A549 (cell line): Measurements from ENCODE around the gene ATP9B. TPM values are rescaled to one million over a fixed set of nuclear protein-coding genes. Genes with fewer than 3 reads are reported as not detected.

Experiments
- ATAC-seq, 2 experiments: fragments of 200-7000 bp in 1 of 2; fragments of >200 bp in 1 of 2; cut with Nextera tagmentation in 1 of 2; cut with Tn5 transposase in 1 of 2; 3 replicates each; pipeline versions ENCODE4 v1.8.0 to v1.9.1; 2018 to 2020; ENCODE audit warnings: mild to moderate bottlenecking in 1 of 2, moderate library complexity in 1 of 2
- CTCF ChIA-PET: fragments of 300-600 bp; sonication (Branson Sonifier 250); formaldehyde crosslinking; extraction: SDS; loops from one replicate; lab custom pipeline; 2021; ENCODE audit warnings: antibody characterized with exemption, inconsistent platforms; lab: Yijun Ruan, JAX
- POLR2A ChIA-PET: fragments of 350-600 bp; formaldehyde crosslinking; extraction: SDS; loops from one replicate; lab custom pipeline; 2021; ENCODE audit warnings: antibody characterized with exemption, inconsistent platforms; lab: Yijun Ruan, JAX
- DNase-seq, 2 experiments: peaks; one replicate each; pipeline versions ENCODE4 v3.0.0 to v3.0.0-alpha.2; 2011 to 2016; ENCODE audit warnings: low read depth in 1 of 2, low spot score in 1 of 2
- FAIRE-seq: peaks from 2 replicates; lab custom pipeline; 2011; peaks lifted over from hg19 to GRCh38; lab: Jason Lieb, UNC
- H3K27ac ChIP-seq, 2 experiments: fragments of >200 bp; sonication (Bioruptor Twin); formaldehyde crosslinking; 3 replicates each; pipeline ENCODE4 v1.5.1; 2016 to 2017
- H3K4me1 ChIP-seq: fragments of >200 bp; sonication (Bioruptor Twin); formaldehyde crosslinking; 3 replicates; pipeline ENCODE4 v1.6.1; 2016
- H3K4me2 ChIP-seq: fragments of >200 bp; sonication (Bioruptor Twin); formaldehyde crosslinking; 3 replicates; pipeline ENCODE4 v1.6.1; 2016
- H3K4me3 ChIP-seq: fragments of >200 bp; sonication (Bioruptor Twin); formaldehyde crosslinking; 3 replicates; pipeline ENCODE4 v1.5.1; 2016
- H3K9me3 ChIP-seq: fragments of >200 bp; sonication (Bioruptor Twin); formaldehyde crosslinking; 3 replicates; pipeline ENCODE4 v1.6.1; 2016
- CBX8 ChIP-seq: fragments of 200-600 bp; sonication (generic); IDR thresholded peaks from 2 replicates; pipeline ENCODE4 v1.6.1; 2016
- CHD2 ChIP-seq: fragments of 150-350 bp; IDR thresholded peaks from 2 replicates; pipeline ENCODE4 v1.6.1; 2014; ENCODE audit warnings: low read length; ENCODE audit not compliant: partially characterized antibody
- E2F6 ChIP-seq: IDR thresholded peaks from 2 replicates; pipeline ENCODE4 v1.6.1; 2012; ENCODE audit warnings: low read depth, borderline replicate concordance
- FOSL2 ChIP-seq, 2 experiments: fragments of 450-650 bp in 1 of 2; fragments of >200 bp in 1 of 2; sonication (Bioruptor Twin) in 1 of 2; formaldehyde crosslinking; IDR thresholded peaks; 2 replicates each; pipeline versions ENCODE4 v1.5.0 to v1.6.1; 2016 to 2020; ENCODE audit warnings: mild to moderate bottlenecking in 1 of 2, moderate library complexity in 1 of 2
- HDAC2 ChIP-seq: fragments of 200-600 bp; sonication (generic); IDR thresholded peaks from 2 replicates; pipeline ENCODE4 v1.6.1; 2016
- HOXB13 ChIP-seq: fragments of 250-450 bp; sonication (Bioruptor Pico); IDR thresholded peaks from 2 replicates; pipeline ENCODE4 v1.5.0; 2020; ENCODE audit warnings: low read depth, mild to moderate bottlenecking, moderate library complexity
- JUN ChIP-seq, 2 experiments: fragments of >200 bp; sonication (Bioruptor Twin); formaldehyde crosslinking; IDR thresholded peaks; 2 replicates in 1 of 2; 3 replicates in 1 of 2; pipeline ENCODE4 v1.6.1; 2016 to 2017
- JUNB ChIP-seq: fragments of >200 bp; sonication (Bioruptor Twin); formaldehyde crosslinking; IDR thresholded peaks from 2 replicates; pipeline ENCODE4 v1.6.1; 2016
- MAFK ChIP-seq: fragments of 450-650 bp; IDR thresholded peaks from 2 replicates; pipeline ENCODE4 v1.6.1; 2014; ENCODE audit not compliant: partially characterized antibody
- MAZ ChIP-seq: fragments of 150-350 bp; IDR thresholded peaks from 2 replicates; pipeline ENCODE4 v1.6.1; 2014; ENCODE audit warnings: antibody characterized with exemption, low read depth, low read length, borderline replicate concordance
- NR3C1 ChIP-seq: fragments of >200 bp; sonication (Bioruptor Twin); formaldehyde crosslinking; IDR thresholded peaks from 3 replicates; pipeline ENCODE4 v1.6.1; 2017
- PBX3 ChIP-seq: IDR thresholded peaks from 2 replicates; pipeline ENCODE4 v1.6.1; 2012
- POLR2A ChIP-seq: IDR thresholded peaks from 2 replicates; pipeline ENCODE4 v1.6.1; 2012; ENCODE audit warnings: mild to moderate bottlenecking, low read length
- RAD21 ChIP-seq, 2 experiments: fragments of >200 bp in 1 of 2; sonication (Bioruptor Twin) in 1 of 2; formaldehyde crosslinking in 1 of 2; IDR thresholded peaks in 1 of 2; conservative IDR thresholded peaks in 1 of 2; 2 replicates in 1 of 2; 3 replicates in 1 of 2; pipeline ENCODE4 v1.6.1; 2012 to 2018; ENCODE audit warnings: inconsistent platforms in 1 of 2
- RARB ChIP-seq: fragments of 250-450 bp; sonication (Bioruptor Pico); IDR thresholded peaks from 2 replicates; pipeline ENCODE4 v1.8.0; 2021; ENCODE audit warnings: mild to moderate bottlenecking, moderate library complexity
- RCOR1 ChIP-seq: fragments of 150-350 bp; IDR thresholded peaks from 2 replicates; pipeline ENCODE4 v1.6.1; 2014; ENCODE audit warnings: antibody characterized with exemption, low read length, low read depth
- TFCP2L1 ChIP-seq: fragments of 250-450 bp; sonication (Bioruptor Pico); IDR thresholded peaks from 2 replicates; pipeline ENCODE4 v1.5.0; 2021; ENCODE audit warnings: mild to moderate bottlenecking
- TP53 ChIP-seq: fragments of 250-450 bp; sonication (Bioruptor Pico); IDR thresholded peaks from 2 replicates; pipeline ENCODE4 v1.5.0; 2021; ENCODE audit warnings: mild to moderate bottlenecking, moderate library complexity
- ZC3H11A ChIP-seq: fragments of 450-650 bp; IDR thresholded peaks from 2 replicates; pipeline ENCODE4 v1.6.1; 2014; ENCODE audit warnings: antibody characterized with exemption, mild to moderate bottlenecking
- WGBS: methylation state at CpG from one replicate; pipeline ENCODE4 v1.1.6; 2017; ENCODE audit errors: missing lambda C conversion rate; 5-methylcytosine and 5-hydroxymethylcytosine counted together
- polyA plus RNA-seq, 4 experiments: library from polyadenylated mRNA; depleted of rRNA in 3 of 4; stranded (reverse); fragments of >200 nt; fragmentation: RNase III in 1 of 4; extraction: RNeasy Plus Mini Kit Qiagen cat#74134 plus additional on column Dnase treatment in 1 of 4; gene quantifications; 2 replicates in 3 of 4; 3 replicates in 1 of 4; pipeline ENCODE4 v1.2.3, GENCODE V29; 2011 to 2017
- TF ChIP-seq, protein P1 (sequence below): fragments of >200 bp; sonication (Bioruptor Twin); formaldehyde crosslinking; IDR thresholded peaks from 2 replicates; pipeline ENCODE4 v1.6.1; 2016
- TF ChIP-seq, protein P2 (sequence below): fragments of 150-350 bp; IDR thresholded peaks from 2 replicates; pipeline ENCODE4 v1.6.1; 2014; ENCODE audit warnings: low read depth, mild to moderate bottlenecking, low read length
- TF ChIP-seq, protein P3 (sequence below): fragments of 250-450 bp; sonication (Bioruptor Pico); IDR thresholded peaks from 2 replicates; pipeline ENCODE4 v1.5.0; 2020; ENCODE audit warnings: low read depth, mild to moderate bottlenecking, moderate library complexity
- TF ChIP-seq, protein P4 (sequence below): fragments of 450-650 bp; IDR thresholded peaks from 2 replicates; pipeline ENCODE4 v1.6.1; 2014; ENCODE audit warnings: antibody characterized with exemption

Gene ATP9B
- polyA plus RNA-seq, 2 of the 4 experiments (the other 2 are of a cell fraction) = 22.6 to 35.7 TPM

DNA sequence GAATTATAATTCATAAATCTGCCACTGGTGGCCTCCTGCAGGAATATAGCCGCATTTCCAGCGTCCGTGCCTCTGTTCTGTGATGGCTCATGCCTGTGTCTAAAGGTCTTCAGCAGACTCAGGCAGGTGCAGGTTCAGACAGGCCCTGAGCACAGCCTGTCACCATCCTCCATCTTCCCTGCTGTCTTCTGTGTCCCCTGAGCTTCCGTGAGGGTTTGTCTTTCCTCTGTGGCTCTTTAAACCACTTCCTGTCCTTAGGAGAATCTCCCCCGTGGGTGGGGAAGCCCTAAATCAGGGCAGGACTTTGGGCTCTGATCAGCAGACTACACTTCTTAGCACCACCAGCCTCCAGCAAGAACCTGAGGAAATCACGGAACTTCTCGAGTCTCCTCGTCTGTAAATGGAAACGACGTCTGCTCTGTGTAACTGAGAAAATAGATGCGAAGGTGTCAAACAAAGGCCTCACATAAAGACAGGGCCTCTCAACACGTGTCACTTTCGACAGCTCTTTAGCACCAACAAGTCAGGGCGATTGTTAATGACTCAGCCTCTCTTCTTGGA is 302.4 kb downstream of the ATP9B start:
- H3K4me3 ChIP-seq = no peak overlapping the region
- no peaks in the 10 kb centered on the region for H3K4me1 ChIP-seq
- H3K27ac ChIP-seq = no peak overlapping the region
- FAIRE-seq (no peak), DNase-seq (no peak), ATAC-seq (no peak)
- 89% methylated on average over 14 of the region's 14 CpGs for WGBS
- no peak overlapping the region for H3K4me2 ChIP-seq
- H3K9me3 ChIP-seq = no peaks in the 10 kb centered on the region
- ChIA-PET CTCF (interaction anchor here (0.6 to 1.4 kb wide), 2 partner anchors 8 to 485 kb away, joined by 3 read pairs; no protein-coding TSS in a partner anchor), POLR2A (no interaction called here)
- TF ChIP-seq NR3C1 = no peak
- TF ChIP-seq FOSL2 (IDR thresholded peaks at IDR 0.05) = no peak
- no peak for TF ChIP-seq FOSL2 (CRISPR knock-in tag; IDR thresholded peaks at IDR 0.05)
- no peak for TF ChIP-seq TP53 (CRISPR knock-in tag)
- TF ChIP-seq HDAC2 = no peak
- TF ChIP-seq, protein P1, sequence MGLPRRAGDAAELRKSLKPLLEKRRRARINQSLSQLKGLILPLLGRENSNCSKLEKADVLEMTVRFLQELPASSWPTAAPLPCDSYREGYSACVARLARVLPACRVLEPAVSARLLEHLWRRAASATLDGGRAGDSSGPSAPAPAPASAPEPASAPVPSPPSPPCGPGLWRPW = no peak
- TF ChIP-seq JUN (IDR thresholded peaks at IDR 0.05) = no peak
- TF ChIP-seq TFCP2L1 (CRISPR knock-in tag) = no peak
- TF ChIP-seq, protein P2, sequence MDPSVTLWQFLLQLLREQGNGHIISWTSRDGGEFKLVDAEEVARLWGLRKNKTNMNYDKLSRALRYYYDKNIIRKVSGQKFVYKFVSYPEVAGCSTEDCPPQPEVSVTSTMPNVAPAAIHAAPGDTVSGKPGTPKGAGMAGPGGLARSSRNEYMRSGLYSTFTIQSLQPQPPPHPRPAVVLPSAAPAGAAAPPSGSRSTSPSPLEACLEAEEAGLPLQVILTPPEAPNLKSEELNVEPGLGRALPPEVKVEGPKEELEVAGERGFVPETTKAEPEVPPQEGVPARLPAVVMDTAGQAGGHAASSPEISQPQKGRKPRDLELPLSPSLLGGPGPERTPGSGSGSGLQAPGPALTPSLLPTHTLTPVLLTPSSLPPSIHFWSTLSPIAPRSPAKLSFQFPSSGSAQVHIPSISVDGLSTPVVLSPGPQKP = no peak
- TF ChIP-seq MAFK = no peak
- TF ChIP-seq RAD21 (conservative IDR thresholded peaks at IDR 0.05 in 1 of 2, IDR thresholded peaks at IDR 0.05 in 1 of 2) = no peak
- TF ChIP-seq JUNB = no peak
- TF ChIP-seq HOXB13 (CRISPR knock-in tag) = no peak

- no peak for DNase-seq
- Histone ChIP-seq H3K4me2 (no peak overlapping the region), H3K4me3 (no peak overlapping the region), H3K27ac (no peak overlapping the region), H3K4me1 (no peaks in the 10 kb centered on the region)
- no peak for FAIRE-seq
- 87% methylated on average over 10 of the region's 10 CpGs for WGBS
- ChIA-PET CTCF (interaction anchor here (0.6 to 2.3 kb wide), 4 partner anchors 10 to 157 kb away, joined by 3 to 8 read pairs (median 3); no protein-coding TSS in a partner anchor), POLR2A (no interaction called here)
- no peak for ATAC-seq
- TF ChIP-seq CHD2 (no peak), MAFK (no peak), ZC3H11A (no peak), E2F6 (no peak), POLR2A (no peak)
- TF ChIP-seq, protein P1 = no peak
- TF ChIP-seq, protein P3, sequence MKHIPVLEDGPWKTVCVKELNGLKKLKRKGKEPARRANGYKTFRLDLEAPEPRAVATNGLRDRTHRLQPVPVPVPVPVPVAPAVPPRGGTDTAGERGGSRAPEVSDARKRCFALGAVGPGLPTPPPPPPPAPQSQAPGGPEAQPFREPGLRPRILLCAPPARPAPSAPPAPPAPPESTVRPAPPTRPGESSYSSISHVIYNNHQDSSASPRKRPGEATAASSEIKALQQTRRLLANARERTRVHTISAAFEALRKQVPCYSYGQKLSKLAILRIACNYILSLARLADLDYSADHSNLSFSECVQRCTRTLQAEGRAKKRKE (CRISPR knock-in tag) = no peak
- TF ChIP-seq, all 56 proteins: peak for 0
- no peaks in the 10 kb centered on the region for H3K9me3 ChIP-seq
Measured at GRCh38 chr18:79372461-79372860, 303.3 kb downstream of the ATP9B start.

DNA sequence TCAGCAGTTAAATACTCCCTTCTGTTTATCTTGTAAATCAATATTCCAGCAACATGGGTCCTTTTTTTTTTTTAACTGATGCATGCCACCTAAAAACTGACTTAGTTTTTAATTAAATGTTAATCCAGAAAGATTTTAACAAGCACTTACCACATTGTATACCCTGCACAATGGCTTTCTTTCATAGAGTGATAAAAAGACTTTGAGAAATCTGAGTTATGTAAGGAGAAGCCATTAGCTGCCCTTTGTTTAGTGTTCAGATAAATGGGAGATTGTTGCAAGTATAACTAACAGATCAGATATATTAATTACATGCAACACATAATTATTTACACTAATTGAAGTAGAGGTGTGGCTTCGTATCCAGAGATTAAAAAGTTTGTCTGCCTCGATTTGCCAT is 303.8 kb downstream of the ATP9B start:
- ATAC-seq (no peak), DNase-seq (no peak), FAIRE-seq (no peak)
- Histone ChIP-seq H3K27ac (no peak overlapping the region), H3K4me2 (no peak overlapping the region), H3K9me3 (no peaks in the 10 kb centered on the region)
- POLR2A ChIA-PET = no interaction called here
- WGBS = 88% methylated on average over 2 of the region's 2 CpGs
- CTCF ChIA-PET = interaction anchor here (0.6 to 2.3 kb wide), 4 partner anchors 11 to 157 kb away, joined by 3 to 8 read pairs (median 3); no protein-coding TSS in a partner anchor
- TF ChIP-seq CBX8 (no peak), PBX3 (no peak), RARB (CRISPR knock-in tag) (no peak), RCOR1 (no peak), JUNB (no peak), JUN (IDR thresholded peaks at IDR 0.05) (no peak), MAZ (no peak), MAFK (no peak)
- TF ChIP-seq, protein P4, sequence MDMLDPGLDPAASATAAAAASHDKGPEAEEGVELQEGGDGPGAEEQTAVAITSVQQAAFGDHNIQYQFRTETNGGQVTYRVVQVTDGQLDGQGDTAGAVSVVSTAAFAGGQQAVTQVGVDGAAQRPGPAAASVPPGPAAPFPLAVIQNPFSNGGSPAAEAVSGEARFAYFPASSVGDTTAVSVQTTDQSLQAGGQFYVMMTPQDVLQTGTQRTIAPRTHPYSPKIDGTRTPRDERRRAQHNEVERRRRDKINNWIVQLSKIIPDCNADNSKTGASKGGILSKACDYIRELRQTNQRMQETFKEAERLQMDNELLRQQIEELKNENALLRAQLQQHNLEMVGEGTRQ = no peak
- TF ChIP-seq, all 56 proteins: peak for 0
- Histone ChIP-seq H3K4me1 (no peaks in the 10 kb centered on the region), H3K4me3 (no peak overlapping the region)
